Measurements from ENCODE around the gene BCL6.

DNA sequence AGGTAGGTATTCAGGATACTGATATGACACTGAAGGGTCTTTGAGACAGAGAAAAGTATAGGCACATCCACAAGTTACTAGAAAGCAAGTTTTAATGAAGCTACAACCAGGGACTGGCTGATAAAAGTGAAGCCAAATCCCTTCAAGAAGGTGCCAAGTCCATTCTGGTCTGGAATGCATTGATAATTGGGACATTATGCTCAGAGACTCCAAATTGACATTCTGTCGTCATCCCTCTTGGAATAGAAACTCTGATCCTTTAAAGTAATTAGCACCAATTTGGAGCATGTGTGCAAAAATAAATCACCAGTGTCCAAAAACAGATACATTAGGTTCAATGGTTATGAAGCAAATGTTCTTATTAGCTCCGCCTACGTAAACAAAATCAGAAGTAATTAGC lies 47.3 kb upstream of the BCL6 start:
- no peak for TF ChIP-seq FOXK2 (IDR thresholded peaks at IDR 0.05)
- no peak for TF ChIP-seq FOXM1 (IDR thresholded peaks at IDR 0.05; ENCODE audit: borderline replicate concordance)
- no peak for TF ChIP-seq BHLHE40 (IDR thresholded peaks at IDR 0.05; ENCODE audit: borderline replicate concordance)
- TF ChIP-seq SUZ12 (IDR thresholded peaks at IDR 0.05): no peak
- TF ChIP-seq, protein P1, sequence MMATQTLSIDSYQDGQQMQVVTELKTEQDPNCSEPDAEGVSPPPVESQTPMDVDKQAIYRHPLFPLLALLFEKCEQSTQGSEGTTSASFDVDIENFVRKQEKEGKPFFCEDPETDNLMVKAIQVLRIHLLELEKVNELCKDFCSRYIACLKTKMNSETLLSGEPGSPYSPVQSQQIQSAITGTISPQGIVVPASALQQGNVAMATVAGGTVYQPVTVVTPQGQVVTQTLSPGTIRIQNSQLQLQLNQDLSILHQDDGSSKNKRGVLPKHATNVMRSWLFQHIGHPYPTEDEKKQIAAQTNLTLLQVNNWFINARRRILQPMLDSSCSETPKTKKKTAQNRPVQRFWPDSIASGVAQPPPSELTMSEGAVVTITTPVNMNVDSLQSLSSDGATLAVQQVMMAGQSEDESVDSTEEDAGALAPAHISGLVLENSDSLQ (IDR thresholded peaks at IDR 0.05): no peak
- TF ChIP-seq HDGF (IDR thresholded peaks at IDR 0.05; ENCODE audit: borderline replicate concordance): no peak
- TF ChIP-seq ZNF384 (IDR thresholded peaks at IDR 0.05): no peak
